HCT116 (cell line): Measurements from ENCODE around the gene ABL2. TPM values are rescaled to one million over a fixed set of nuclear protein-coding genes. Genes with fewer than 3 reads are reported as not detected.

Source experiments
- ATAC-seq: fragments of 200-7000 bp; cut with Tn5 transposase; 2 replicates; pipeline ENCODE4 v1.9.1; 2020; ENCODE audit warnings: mild to moderate bottlenecking, moderate library complexity
- BruUV-seq: library from RNA; stranded (reverse); fragments of 400-500 nt; replicated peaks from 2 replicates; lab custom pipeline; 2021; lab: Mats Ljungman, UMichigan
- CTCF ChIA-PET: fragments of 300-600 bp; sonication (Branson Sonifier 250); formaldehyde crosslinking; loops from one replicate; lab custom pipeline; 2021; ENCODE audit warnings: antibody characterized with exemption; lab: Charles Lee
- POLR2A ChIA-PET: fragments of 300-600, 350-600 bp; sonication (Branson Sonifier 250); formaldehyde crosslinking; loops from one replicate; lab custom pipeline; 2021; ENCODE audit warnings: antibody characterized with exemption; lab: Charles Lee
- RAD21 ChIA-PET, 2 experiments: fragments of 300-600 bp; sonication (Branson Sonifier 250); formaldehyde crosslinking; loops; one replicate each; lab custom pipeline; 2023; ENCODE audit warnings: low total read pairs in 2 of 2; ENCODE audit not compliant: uncharacterized antibody in 2 of 2, unreplicated experiment in 2 of 2, low non-redundant PET in 1 of 2; lab: Charles Lee
- DNase-seq: peaks from one replicate; pipeline ENCODE4 v3.0.0-alpha.2; 2010; ENCODE audit warnings: low read depth, low spot score
- H2AFZ ChIP-seq: fragments of 200-600 bp; shearing (Covaris generic), sonication (generic); 2 replicates; pipeline ENCODE4 v1.6.1; 2017; ENCODE audit warnings: low read depth, mixed run types, mixed read lengths, antibody characterized with exemption, low read length; ENCODE audit not compliant: poor library complexity, severe bottlenecking
- H3K27ac ChIP-seq: 2 replicates; pipeline ENCODE4 v1.5.1; 2012; ENCODE audit warnings: low read depth, low read length
- H3K27me3 ChIP-seq: fragments of 200-600 bp; sonication (generic); 2 replicates; pipeline ENCODE4 v1.6.1; 2016; ENCODE audit warnings: mixed run types, low read length, mixed read lengths; ENCODE audit not compliant: insufficient read depth
- H3K36me3 ChIP-seq, 2 experiments: fragments of 200-500 bp in 1 of 2; fragments of 200-600 bp in 1 of 2; sonication (Bioruptor generic) in 1 of 2; sonication (generic) in 1 of 2; 2 replicates each; pipeline versions ENCODE4 v1.5.1 to v1.6.1; 2014 to 2016; ENCODE audit warnings: low read length in 2 of 2, inconsistent platforms in 1 of 2, mixed read lengths in 1 of 2, mixed run types in 1 of 2; ENCODE audit not compliant: insufficient read depth in 2 of 2, control insufficient read depth in 1 of 2
- H3K4me1 ChIP-seq, 2 experiments: fragments of 200-600 bp in 1 of 2; sonication (generic) in 1 of 2; 2 replicates each; pipeline versions ENCODE4 v1.5.1 to v1.6.1; 2012 to 2017; ENCODE audit warnings: low read length in 2 of 2, inconsistent platforms in 1 of 2, mild to moderate bottlenecking in 1 of 2, mixed read lengths in 1 of 2, mixed run types in 1 of 2, moderate library complexity in 1 of 2; ENCODE audit not compliant: insufficient read depth in 2 of 2, control insufficient read depth in 1 of 2
- H3K4me2 ChIP-seq: fragments of 200-600 bp; sonication (generic); 2 replicates; pipeline ENCODE4 v1.6.1; 2017; ENCODE audit warnings: mixed run types, low read length, mixed read lengths
- H3K4me3 ChIP-seq, 2 experiments: fragments of 200-600 bp in 1 of 2; sonication (generic) in 1 of 2; replicated peaks in 1 of 2; 2 replicates each; pipeline ENCODE4 v1.5.1; 2011 to 2016; ENCODE audit warnings: low read length in 2 of 2, control low read depth in 1 of 2, low read depth in 1 of 2, mild to moderate bottlenecking in 1 of 2, mixed read lengths in 1 of 2, mixed run types in 1 of 2
- H3K79me2 ChIP-seq: fragments of 200-600 bp; sonication (generic); 2 replicates; pipeline ENCODE4 v1.6.1; 2017; ENCODE audit warnings: mild to moderate bottlenecking, mixed run types, low read length, moderate library complexity, mixed read lengths; ENCODE audit not compliant: insufficient read depth
- H3K9ac ChIP-seq: fragments of 200-600 bp; sonication (generic); 2 replicates; pipeline ENCODE4 v1.6.1; 2016; ENCODE audit warnings: low read length, mixed read lengths
- H3K9me2 ChIP-seq: fragments of 200-600 bp; sonication (generic), shearing (Covaris generic); 2 replicates; pipeline ENCODE4 v1.6.1; 2017; ENCODE audit warnings: mixed run types, mild to moderate bottlenecking, moderate library complexity; ENCODE audit not compliant: insufficient read depth
- H3K9me3 ChIP-seq, 2 experiments: fragments of 200-500 bp in 1 of 2; fragments of 200-600 bp in 1 of 2; sonication (Bioruptor generic) in 1 of 2; sonication (generic) in 1 of 2; 2 replicates each; pipeline ENCODE4 v1.6.1; 2014 to 2017; ENCODE audit warnings: low read length in 2 of 2, mixed read lengths in 2 of 2, inconsistent platforms in 1 of 2, low read depth in 1 of 2, mild to moderate bottlenecking in 1 of 2, mixed run types in 1 of 2, moderate library complexity in 1 of 2; ENCODE audit not compliant: control insufficient read depth in 1 of 2, insufficient read depth in 1 of 2
- H4K20me1 ChIP-seq: fragments of 200-600 bp; sonication (generic), shearing (Covaris generic); 2 replicates; pipeline ENCODE4 v1.6.1; 2017; ENCODE audit warnings: mixed run types, mild to moderate bottlenecking, moderate library complexity; ENCODE audit not compliant: insufficient read depth
- ATF3 ChIP-seq: IDR thresholded peaks from 2 replicates; pipeline ENCODE4 v1.6.1; 2012
- CBX3 ChIP-seq: IDR thresholded peaks from 2 replicates; pipeline ENCODE4 v1.6.1; 2012; ENCODE audit warnings: low read depth
- EZH2 ChIP-seq: fragments of 200-600 bp; sonication (generic); IDR thresholded peaks from 2 replicates; pipeline ENCODE4 v1.6.1; 2017; ENCODE audit warnings: antibody characterized with exemption, mixed run types
- EZH2phosphoT487 ChIP-seq: fragments of 200-600 bp; IDR thresholded peaks from 2 replicates; pipeline ENCODE4 v1.6.1; 2018; ENCODE audit warnings: antibody characterized with exemption, borderline replicate concordance
- FOSL1 ChIP-seq: IDR thresholded peaks from 2 replicates; pipeline ENCODE4 v1.6.1; 2012; ENCODE audit warnings: low read depth
- POLR2A ChIP-seq: IDR thresholded peaks from 2 replicates; pipeline ENCODE4 v1.7.0; 2011; ENCODE audit warnings: borderline replicate concordance; ENCODE audit not compliant: insufficient read depth, insufficient read length; ENCODE audit errors: extremely low read depth
- POLR2AphosphoS5 ChIP-seq: IDR thresholded peaks from 2 replicates; pipeline ENCODE4 v1.6.1; 2011; ENCODE audit warnings: mild to moderate bottlenecking, low read depth, low read length, moderate library complexity
- RAD21 ChIP-seq: IDR thresholded peaks from 2 replicates; pipeline ENCODE4 v1.6.1; 2012; ENCODE audit warnings: low read depth, mild to moderate bottlenecking
- REST ChIP-seq: IDR thresholded peaks from 2 replicates; pipeline ENCODE4 v1.6.1; 2012; ENCODE audit warnings: low read depth
- SIN3A ChIP-seq: IDR thresholded peaks from 2 replicates; pipeline ENCODE4 v1.6.1; 2012; ENCODE audit warnings: low read depth
- TCF7L2 ChIP-seq: IDR thresholded peaks from 2 replicates; pipeline ENCODE4 v1.7.0; 2011; ENCODE audit warnings: borderline replicate concordance, inconsistent platforms; ENCODE audit not compliant: insufficient read depth, insufficient read length; ENCODE audit errors: extremely low read depth
- ZBTB33 ChIP-seq: IDR thresholded peaks from 2 replicates; pipeline ENCODE4 v1.6.1; 2011; ENCODE audit warnings: mild to moderate bottlenecking, low read length, moderate library complexity; ENCODE audit not compliant: insufficient replicate concordance; ENCODE audit errors: extremely low read depth
- intact Hi-C: fragments of 100-400 bp; cut with micrococcal nuclease; formaldehyde crosslinking; loops from 2 replicates; pipeline ENCODE4 v1.10.0; 2022
- total RNA-seq: library from RNA; stranded (reverse); gene quantifications from one replicate; pipeline ENCODE4 v1.2.1, GENCODE V29; 2021; ENCODE audit not compliant: unreplicated experiment

Gene ABL2
- total RNA-seq, 1 experiment from 2014 or later, result 22.9 TPM

GRCh38 chr1:179095377-179095776 is 134.1 kb downstream of the ABL2 start:
- intact Hi-C loops, result no loop called here
- no peaks in the 10 kb centered on the region for H3K4me1 ChIP-seq
- ChIA-PET POLR2A (no interaction called here), CTCF (no interaction called here), RAD21 (no interaction called here)
- no peaks in the 10 kb centered on the region for H3K9me3 ChIP-seq
- DNase-seq (no peak), ATAC-seq (no peak)
- H3K4me3 ChIP-seq, result no peak overlapping the region
- BruUV-seq, result TSS peak; percentile 90
- no peak for TF ChIP-seq EZH2phosphoT487
- TF ChIP-seq SIN3A, result no peak
- no peak for TF ChIP-seq POLR2A
- no peak for TF ChIP-seq FOSL1
- no peak for TF ChIP-seq RAD21
- no peak for TF ChIP-seq REST
- TF ChIP-seq EZH2, result no peak
- no peak for TF ChIP-seq CBX3
- no peak for TF ChIP-seq ZBTB33
- no peak for TF ChIP-seq POLR2AphosphoS5
- no peak for TF ChIP-seq TCF7L2
- no peak for TF ChIP-seq ATF3
- no peaks in the 10 kb centered on the region for H3K27me3 ChIP-seq
- H4K20me1 ChIP-seq, result no peaks in the 10 kb centered on the region
- no peak overlapping the region for H3K4me2 ChIP-seq
- H3K36me3 ChIP-seq, result peaks cover 2 to 29% of the 10 kb centered on the region in 2 experiments; a peak in 3 of 4 replicates
- no peak overlapping the region for H3K9ac ChIP-seq
- H2AFZ ChIP-seq, result no peak overlapping the region
- no peaks in the 10 kb centered on the region for H3K9me2 ChIP-seq
- H3K79me2 ChIP-seq, result no peaks in the 10 kb centered on the region
- no peak overlapping the region for H3K27ac ChIP-seq
